K562 (cell line): ENCODE data around the gene PRMT5. TPM values are rescaled to one million over a fixed set of nuclear protein-coding genes. Genes with fewer than 3 reads are reported as not detected.

Source experiments
- ATF7 ChIP-seq: fragments of 450-650 bp; IDR thresholded peaks from 2 replicates; pipeline ENCODE4 v1.7.1; 2014; ENCODE audit warnings: mild to moderate bottlenecking, moderate library complexity
- CBX5 ChIP-seq: IDR thresholded peaks from 2 replicates; pipeline ENCODE4 v1.6.1; 2014; ENCODE audit warnings: low read depth, borderline replicate concordance
- CEBPB ChIP-seq: fragments of 450-650 bp; IDR thresholded peaks from 2 replicates; pipeline ENCODE4 v1.6.1; 2016; ENCODE audit warnings: missing genetic modification characterization, missing compliant biosample characterization
- CHD4 ChIP-seq: fragments of 200-600 bp; sonication (generic); IDR thresholded peaks from 3 replicates; pipeline ENCODE4 v1.6.1; 2012; ENCODE audit warnings: low read depth, mild to moderate bottlenecking, mixed read lengths, low read length, inconsistent platforms; ENCODE audit not compliant: insufficient read depth, insufficient replicate concordance, poor library complexity, severe bottlenecking
- E2F3 ChIP-seq: fragments of 250-450 bp; sonication (Bioruptor Pico); IDR thresholded peaks from 2 replicates; pipeline ENCODE4 v1.4.0; 2020; ENCODE audit warnings: mild to moderate bottlenecking
- GATAD2A ChIP-seq: fragments of 450-650 bp; IDR thresholded peaks from 2 replicates; pipeline ENCODE4 v1.6.1; 2017
- KLF10 ChIP-seq: fragments of 250-450 bp; sonication (Bioruptor Pico); IDR thresholded peaks from 2 replicates; pipeline ENCODE4 v1.6.1; 2021; ENCODE audit warnings: matching md5 sums
- MEF2A ChIP-seq: IDR thresholded peaks from 2 replicates; pipeline ENCODE4 v1.6.1; 2011; ENCODE audit warnings: low read depth, mild to moderate bottlenecking, low read length, moderate library complexity; ENCODE audit not compliant: control insufficient read depth
- NCOA2 ChIP-seq, 2 experiments: fragments of 450-650 bp; IDR thresholded peaks; 2 replicates each; pipeline ENCODE4 v1.6.1; 2018; ENCODE audit warnings: mild to moderate bottlenecking in 2 of 2, moderate library complexity in 1 of 2; ENCODE audit not compliant: partially characterized antibody in 2 of 2
- POLR2AphosphoS2 ChIP-seq: IDR thresholded peaks from 2 replicates; pipeline ENCODE4 v1.6.1; 2012; ENCODE audit warnings: low read length, improper control_type of control experiment
- POLR3G ChIP-seq: IDR thresholded peaks from 2 replicates; pipeline ENCODE4 v1.6.1; 2011; ENCODE audit not compliant: insufficient read length, insufficient replicate concordance; ENCODE audit errors: extremely low read depth
- TBP ChIP-seq: optimal IDR thresholded peaks from 2 replicates; pipeline ENCODE3; 2011; ENCODE audit warnings: low read depth, low read length, improper control_type of control experiment
- ZC3H8 ChIP-seq: fragments of 450-650 bp; IDR thresholded peaks from 2 replicates; pipeline ENCODE4 v1.6.1; 2017
- ZNF134 ChIP-seq: fragments of 250-450 bp; sonication (Bioruptor Pico); conservative IDR thresholded peaks from 2 replicates; pipeline ENCODE4 v1.4.0; 2020
- polyA plus RNA-seq, 8 experiments: library from polyadenylated mRNA; depleted of rRNA in 4 of 8; stranded (reverse) in 5 of 8; unstranded in 3 of 8; fragments of >200 nt; fragmentation: Nextera tagmentation in 2 of 8; fragmentation: Illumina TruSeq in 1 of 8; extraction: Ambion mirVana in 2 of 8; extraction: Trizol in 1 of 8; gene quantifications; 2 replicates each; pipeline versions ENCODE4 v1.2.1 to v1.2.3, GENCODE V29; 2011 to 2014; ENCODE audit warnings: inconsistent platforms in 1 of 8, missing spikeins in 1 of 8
- total RNA-seq, 7 experiments: library from RNA; depleted of rRNA in 6 of 7; stranded (reverse); fragments of >200 nt in 6 of 7; fragmentation: Illumina TruSeq in 2 of 7; extraction: Trizol in 2 of 7; gene quantifications; 2 replicates each; pipeline versions ENCODE4 v1.2.1 to v1.2.3, GENCODE V29; 2011 to 2021; ENCODE audit warnings: low replicate concordance in 1 of 7
- TF ChIP-seq, protein P1 (sequence below): fragments of 200-600 bp; sonication (generic); IDR thresholded peaks from one replicate; pipeline ENCODE4 v1.6.1; 2012; ENCODE audit warnings: mild to moderate bottlenecking, low read depth, low read length, inconsistent platforms
- TF ChIP-seq, protein P2 (sequence below): sonication (generic); formaldehyde crosslinking; IDR thresholded peaks from 2 replicates; pipeline ENCODE4 v1.8.1; 2023; ENCODE audit warnings: mild to moderate bottlenecking, missing genetic modification reagents

PRMT5 gene
- total and polyA plus RNA-seq, 9 of the 15 experiments (the other 6 are each of a cell fraction or from before 2014, with no cell fraction given): 114 to 552 (median 222) TPM

DNA sequence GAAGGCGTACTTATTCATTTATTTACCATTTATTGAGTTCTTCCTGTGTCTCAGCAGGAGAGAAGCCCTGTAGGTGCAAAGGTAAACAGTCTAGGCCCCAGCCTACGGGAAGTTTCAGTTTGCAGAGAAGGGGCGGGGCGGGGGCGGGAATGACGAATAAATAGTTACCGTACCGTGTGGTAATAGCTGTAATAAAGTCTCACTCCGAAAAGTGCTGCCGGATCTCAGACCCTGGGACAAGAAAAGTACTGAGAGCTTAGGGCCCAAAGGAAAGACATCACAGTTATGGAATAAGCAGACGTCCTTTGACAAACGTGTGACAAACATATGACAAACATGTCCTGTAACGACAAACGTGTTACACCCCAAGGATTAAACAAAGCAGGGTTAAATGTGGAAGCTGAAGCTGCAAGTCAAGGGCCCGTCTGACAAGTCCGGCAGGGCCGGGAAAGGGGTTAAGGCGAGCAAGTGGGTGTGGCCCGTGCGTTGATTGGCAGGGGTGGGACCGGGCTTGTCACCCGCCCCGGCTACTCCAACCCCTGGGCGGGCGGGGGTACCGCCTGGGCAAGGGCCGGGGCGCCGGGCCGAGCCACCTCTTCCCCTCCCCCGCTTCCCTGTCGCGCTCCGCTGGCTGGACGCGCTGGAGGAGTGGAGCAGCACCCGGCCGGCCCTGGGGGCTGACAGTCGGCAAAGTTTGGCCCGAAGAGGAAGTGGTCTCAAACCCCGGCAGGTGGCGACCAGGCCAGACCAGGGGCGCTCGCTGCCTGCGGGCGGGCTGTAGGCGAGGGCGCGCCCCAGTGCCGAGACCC, 57.7 kb downstream of the PRMT5 start, which contains the start of gene LRP10 (continued):
- TF ChIP-seq POLR3G (no peak), ATF7 (peak; percentile 76), CEBPB (tag) (peak; percentile 33; the same call in 1 of the 2 replicates), CBX5 (no peak), CHD4 (no peak), ZNF134 (CRISPR knock-in tag) (no peak), MEF2A (no peak), ZC3H8 (no peak), E2F3 (CRISPR knock-in tag) (0 out of 2 replicates have a peak, but pooled peaks have one; percentile 13), TBP (peak; percentile 85), NCOA2 (IDR thresholded peaks at IDR 0.05; ENCODE audit: partially characterized antibody in 2 of 2) (peak in 1 of 2 experiments; percentile 74), KLF10 (CRISPR knock-in tag) (no peak), POLR2AphosphoS2 (0 out of 2 replicates have a peak, but pooled peaks have one; percentile 62), GATAD2A (peak; percentile 87)
- TF ChIP-seq, protein P1, sequence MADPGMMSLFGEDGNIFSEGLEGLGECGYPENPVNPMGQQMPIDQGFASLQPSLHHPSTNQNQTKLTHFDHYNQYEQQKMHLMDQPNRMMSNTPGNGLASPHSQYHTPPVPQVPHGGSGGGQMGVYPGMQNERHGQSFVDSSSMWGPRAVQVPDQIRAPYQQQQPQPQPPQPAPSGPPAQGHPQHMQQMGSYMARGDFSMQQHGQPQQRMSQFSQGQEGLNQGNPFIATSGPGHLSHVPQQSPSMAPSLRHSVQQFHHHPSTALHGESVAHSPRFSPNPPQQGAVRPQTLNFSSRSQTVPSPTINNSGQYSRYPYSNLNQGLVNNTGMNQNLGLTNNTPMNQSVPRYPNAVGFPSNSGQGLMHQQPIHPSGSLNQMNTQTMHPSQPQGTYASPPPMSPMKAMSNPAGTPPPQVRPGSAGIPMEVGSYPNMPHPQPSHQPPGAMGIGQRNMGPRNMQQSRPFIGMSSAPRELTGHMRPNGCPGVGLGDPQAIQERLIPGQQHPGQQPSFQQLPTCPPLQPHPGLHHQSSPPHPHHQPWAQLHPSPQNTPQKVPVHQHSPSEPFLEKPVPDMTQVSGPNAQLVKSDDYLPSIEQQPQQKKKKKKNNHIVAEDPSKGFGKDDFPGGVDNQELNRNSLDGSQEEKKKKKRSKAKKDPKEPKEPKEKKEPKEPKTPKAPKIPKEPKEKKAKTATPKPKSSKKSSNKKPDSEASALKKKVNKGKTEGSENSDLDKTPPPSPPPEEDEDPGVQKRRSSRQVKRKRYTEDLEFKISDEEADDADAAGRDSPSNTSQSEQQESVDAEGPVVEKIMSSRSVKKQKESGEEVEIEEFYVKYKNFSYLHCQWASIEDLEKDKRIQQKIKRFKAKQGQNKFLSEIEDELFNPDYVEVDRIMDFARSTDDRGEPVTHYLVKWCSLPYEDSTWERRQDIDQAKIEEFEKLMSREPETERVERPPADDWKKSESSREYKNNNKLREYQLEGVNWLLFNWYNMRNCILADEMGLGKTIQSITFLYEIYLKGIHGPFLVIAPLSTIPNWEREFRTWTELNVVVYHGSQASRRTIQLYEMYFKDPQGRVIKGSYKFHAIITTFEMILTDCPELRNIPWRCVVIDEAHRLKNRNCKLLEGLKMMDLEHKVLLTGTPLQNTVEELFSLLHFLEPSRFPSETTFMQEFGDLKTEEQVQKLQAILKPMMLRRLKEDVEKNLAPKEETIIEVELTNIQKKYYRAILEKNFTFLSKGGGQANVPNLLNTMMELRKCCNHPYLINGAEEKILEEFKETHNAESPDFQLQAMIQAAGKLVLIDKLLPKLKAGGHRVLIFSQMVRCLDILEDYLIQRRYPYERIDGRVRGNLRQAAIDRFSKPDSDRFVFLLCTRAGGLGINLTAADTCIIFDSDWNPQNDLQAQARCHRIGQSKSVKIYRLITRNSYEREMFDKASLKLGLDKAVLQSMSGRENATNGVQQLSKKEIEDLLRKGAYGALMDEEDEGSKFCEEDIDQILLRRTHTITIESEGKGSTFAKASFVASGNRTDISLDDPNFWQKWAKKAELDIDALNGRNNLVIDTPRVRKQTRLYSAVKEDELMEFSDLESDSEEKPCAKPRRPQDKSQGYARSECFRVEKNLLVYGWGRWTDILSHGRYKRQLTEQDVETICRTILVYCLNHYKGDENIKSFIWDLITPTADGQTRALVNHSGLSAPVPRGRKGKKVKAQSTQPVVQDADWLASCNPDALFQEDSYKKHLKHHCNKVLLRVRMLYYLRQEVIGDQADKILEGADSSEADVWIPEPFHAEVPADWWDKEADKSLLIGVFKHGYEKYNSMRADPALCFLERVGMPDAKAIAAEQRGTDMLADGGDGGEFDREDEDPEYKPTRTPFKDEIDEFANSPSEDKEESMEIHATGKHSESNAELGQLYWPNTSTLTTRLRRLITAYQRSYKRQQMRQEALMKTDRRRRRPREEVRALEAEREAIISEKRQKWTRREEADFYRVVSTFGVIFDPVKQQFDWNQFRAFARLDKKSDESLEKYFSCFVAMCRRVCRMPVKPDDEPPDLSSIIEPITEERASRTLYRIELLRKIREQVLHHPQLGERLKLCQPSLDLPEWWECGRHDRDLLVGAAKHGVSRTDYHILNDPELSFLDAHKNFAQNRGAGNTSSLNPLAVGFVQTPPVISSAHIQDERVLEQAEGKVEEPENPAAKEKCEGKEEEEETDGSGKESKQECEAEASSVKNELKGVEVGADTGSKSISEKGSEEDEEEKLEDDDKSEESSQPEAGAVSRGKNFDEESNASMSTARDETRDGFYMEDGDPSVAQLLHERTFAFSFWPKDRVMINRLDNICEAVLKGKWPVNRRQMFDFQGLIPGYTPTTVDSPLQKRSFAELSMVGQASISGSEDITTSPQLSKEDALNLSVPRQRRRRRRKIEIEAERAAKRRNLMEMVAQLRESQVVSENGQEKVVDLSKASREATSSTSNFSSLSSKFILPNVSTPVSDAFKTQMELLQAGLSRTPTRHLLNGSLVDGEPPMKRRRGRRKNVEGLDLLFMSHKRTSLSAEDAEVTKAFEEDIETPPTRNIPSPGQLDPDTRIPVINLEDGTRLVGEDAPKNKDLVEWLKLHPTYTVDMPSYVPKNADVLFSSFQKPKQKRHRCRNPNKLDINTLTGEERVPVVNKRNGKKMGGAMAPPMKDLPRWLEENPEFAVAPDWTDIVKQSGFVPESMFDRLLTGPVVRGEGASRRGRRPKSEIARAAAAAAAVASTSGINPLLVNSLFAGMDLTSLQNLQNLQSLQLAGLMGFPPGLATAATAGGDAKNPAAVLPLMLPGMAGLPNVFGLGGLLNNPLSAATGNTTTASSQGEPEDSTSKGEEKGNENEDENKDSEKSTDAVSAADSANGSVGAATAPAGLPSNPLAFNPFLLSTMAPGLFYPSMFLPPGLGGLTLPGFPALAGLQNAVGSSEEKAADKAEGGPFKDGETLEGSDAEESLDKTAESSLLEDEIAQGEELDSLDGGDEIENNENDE: peak; percentile 89
- TF ChIP-seq, protein P2, sequence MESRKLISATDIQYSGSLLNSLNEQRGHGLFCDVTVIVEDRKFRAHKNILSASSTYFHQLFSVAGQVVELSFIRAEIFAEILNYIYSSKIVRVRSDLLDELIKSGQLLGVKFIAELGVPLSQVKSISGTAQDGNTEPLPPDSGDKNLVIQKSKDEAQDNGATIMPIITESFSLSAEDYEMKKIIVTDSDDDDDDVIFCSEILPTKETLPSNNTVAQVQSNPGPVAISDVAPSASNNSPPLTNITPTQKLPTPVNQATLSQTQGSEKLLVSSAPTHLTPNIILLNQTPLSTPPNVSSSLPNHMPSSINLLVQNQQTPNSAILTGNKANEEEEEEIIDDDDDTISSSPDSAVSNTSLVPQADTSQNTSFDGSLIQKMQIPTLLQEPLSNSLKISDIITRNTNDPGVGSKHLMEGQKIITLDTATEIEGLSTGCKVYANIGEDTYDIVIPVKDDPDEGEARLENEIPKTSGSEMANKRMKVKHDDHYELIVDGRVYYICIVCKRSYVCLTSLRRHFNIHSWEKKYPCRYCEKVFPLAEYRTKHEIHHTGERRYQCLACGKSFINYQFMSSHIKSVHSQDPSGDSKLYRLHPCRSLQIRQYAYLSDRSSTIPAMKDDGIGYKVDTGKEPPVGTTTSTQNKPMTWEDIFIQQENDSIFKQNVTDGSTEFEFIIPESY (CRISPR knock-in tag): no peak
